ENCODE data around the gene ARHGEF39. TPM values are rescaled to one million over a fixed set of nuclear protein-coding genes. Genes with fewer than 3 reads are reported as not detected.

The ARHGEF39 gene, protein sequence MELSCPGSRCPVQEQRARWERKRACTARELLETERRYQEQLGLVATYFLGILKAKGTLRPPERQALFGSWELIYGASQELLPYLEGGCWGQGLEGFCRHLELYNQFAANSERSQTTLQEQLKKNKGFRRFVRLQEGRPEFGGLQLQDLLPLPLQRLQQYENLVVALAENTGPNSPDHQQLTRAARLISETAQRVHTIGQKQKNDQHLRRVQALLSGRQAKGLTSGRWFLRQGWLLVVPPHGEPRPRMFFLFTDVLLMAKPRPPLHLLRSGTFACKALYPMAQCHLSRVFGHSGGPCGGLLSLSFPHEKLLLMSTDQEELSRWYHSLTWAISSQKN
- 10 to 100 TPM in 3 of 5 donors, 1 to 10 TPM in 2; 6.6 to 19.7 (median 10.9) TPM for polyA plus RNA-seq (ENCODE audit: insufficient read depth in 1 of 5, insufficient read length in 5 of 5, low replicate concordance in 1 of 5)
- long read RNA-seq, donor 1, partial matches to known transcripts: 0 of 1 reads
- long read RNA-seq, donor 1, other reads (novel, unspliced or antisense): 0 of 1 reads
- long read RNA-seq, donor 2, partial matches to known transcripts: 11 of 20 reads
- long read RNA-seq, donor 2, other reads (novel, unspliced or antisense): 8 of 20 reads
- long read RNA-seq, donor 3, partial matches to known transcripts: 10 of 43 reads
- long read RNA-seq, donor 3, other reads (novel, unspliced or antisense): 31 of 43 reads
- long read RNA-seq, donor 4, partial matches to known transcripts: 0 of 1 reads
- long read RNA-seq, donor 4, other reads (novel, unspliced or antisense): 0 of 1 reads
- long read RNA-seq, donor 5, partial matches to known transcripts: 0 of 3 reads
- long read RNA-seq, donor 5, other reads (novel, unspliced or antisense): 0 of 3 reads
- long read RNA-seq, donor 6, partial matches to known transcripts: 0 of 1 reads
- long read RNA-seq, donor 6, other reads (novel, unspliced or antisense): 0 of 1 reads
- long read RNA-seq, donor 7, partial matches to known transcripts: 59 of 75 reads
- long read RNA-seq, donor 7, other reads (novel, unspliced or antisense): 16 of 75 reads
- long read RNA-seq, donor 8, partial matches to known transcripts: 0 of 1 reads
- long read RNA-seq, donor 8, other reads (novel, unspliced or antisense): 0 of 1 reads

DNA sequence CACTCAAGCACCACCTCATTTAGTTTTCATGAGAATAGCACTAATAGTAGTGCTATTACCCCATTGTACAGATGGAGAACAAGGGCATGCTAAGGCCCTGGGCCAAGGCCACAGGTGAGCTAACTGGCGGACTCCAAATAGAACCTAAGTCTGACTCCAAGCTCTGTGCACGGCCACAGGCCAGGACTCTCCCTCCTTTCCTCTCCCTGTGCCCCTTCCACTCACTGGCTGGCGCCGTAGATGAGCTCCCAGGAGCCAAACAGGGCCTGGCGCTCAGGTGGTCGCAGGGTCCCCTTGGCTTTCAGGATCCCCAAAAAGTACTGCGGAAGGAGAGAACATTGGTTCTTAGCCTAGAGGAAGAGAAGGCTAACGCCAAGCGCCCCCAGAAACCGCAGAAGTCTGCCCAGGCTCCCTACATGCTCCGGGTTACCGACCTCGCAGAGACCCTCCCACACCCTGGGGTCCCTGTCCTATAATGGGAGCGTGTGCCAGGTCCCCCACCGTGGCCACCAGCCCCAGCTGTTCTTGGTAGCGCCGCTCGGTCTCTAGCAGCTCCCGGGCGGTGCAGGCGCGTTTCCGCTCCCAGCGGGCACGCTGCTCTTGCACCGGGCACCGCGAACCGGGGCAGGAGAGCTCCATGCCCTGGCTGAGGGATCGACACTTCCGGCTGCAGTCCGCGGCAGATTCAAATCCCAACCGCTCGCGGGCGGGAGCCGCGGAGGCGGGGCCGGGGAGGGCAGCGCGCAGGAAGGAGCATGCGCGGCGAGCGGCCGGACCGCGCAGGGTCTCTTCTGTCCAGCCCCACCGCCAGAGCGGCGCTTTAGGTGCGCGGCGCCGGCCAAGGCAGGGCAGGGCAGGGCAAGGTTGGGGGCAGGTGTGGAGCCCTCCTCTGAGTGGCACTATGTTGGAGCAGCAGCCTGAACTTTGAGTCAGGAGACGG, at the start of gene ARHGEF39:
Gene ARHGEF39 (minus strand): TSS at position 665 of the 940 bp plus-strand sequence. CDS start 26 bp downstream, at position 639.
- DNase-seq: peak; percentile 78 to 83

DNA sequence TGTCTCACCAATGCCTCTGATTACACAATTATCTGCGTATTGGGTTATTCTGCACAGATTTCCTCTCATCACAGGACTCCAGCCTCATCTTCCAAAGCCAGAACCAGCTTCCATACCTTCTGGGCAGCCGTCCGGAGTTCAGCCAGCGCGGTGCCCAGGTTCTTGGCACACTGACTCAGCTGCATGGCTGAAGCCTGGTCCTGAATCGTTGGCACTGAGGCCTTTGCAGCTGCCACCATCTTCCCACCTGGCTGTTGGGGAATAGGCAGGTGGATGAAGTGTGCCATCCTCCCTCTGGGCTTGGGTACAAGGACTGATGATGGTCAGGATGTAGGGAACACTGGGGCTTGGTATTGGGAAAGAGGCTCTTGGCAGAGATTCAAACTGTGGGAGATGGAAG, 49.1 kb upstream of the ARHGEF39 start:
- no peak for DNase-seq

DNA sequence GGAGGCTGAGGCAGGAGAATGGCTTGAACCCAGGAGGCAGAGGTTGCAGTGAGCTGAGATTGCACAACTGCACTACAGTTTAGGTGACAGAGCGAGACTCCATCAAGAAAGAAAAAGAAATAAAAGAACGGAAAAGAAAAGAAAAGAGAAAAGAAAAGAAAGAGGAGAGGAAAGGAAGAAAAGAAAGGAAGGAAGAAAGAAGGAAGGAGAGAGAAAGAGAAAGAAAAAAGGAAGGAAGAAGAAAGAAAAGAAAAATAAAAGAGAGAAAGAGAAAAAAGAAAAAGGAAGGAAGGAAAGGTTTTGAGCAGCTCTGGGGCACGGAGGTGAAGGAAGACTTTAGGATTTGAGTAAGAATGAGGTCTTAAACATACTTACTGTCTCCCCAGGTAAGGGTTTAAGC, 48.6 kb upstream of the ARHGEF39 start:
- no peak for DNase-seq

DNA sequence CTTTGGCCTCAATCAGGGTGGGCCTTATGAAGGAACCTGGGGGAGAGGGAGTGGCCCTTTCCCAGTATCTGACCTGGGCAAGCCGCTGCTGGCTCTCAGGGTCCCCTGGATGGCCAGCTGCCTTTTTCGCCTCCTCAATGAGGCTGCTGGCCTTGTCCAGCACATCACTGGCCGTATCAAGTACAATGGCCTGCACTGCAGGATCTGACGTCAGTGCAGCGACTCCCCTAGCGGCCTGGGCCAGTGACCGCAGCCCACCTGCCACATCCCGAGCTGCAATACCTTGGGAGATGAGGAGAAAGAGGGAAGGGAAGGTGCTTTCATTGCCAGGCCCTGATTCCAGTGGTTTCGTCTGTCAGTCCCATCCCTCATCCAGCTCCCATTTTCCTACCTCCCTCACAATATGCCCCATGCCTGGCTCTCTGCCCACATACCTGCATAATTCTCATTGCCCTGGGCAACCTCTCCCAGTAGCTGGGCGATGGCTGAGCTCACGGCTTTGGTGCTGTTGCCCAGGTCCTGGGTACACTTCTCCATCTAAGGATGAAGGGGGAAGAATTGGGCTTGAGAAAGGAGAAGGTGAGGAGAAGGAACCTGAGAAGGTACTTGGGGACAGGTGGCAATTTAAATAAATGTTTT, 47.9 kb upstream of the ARHGEF39 start:
- DNase-seq: no peak

DNA sequence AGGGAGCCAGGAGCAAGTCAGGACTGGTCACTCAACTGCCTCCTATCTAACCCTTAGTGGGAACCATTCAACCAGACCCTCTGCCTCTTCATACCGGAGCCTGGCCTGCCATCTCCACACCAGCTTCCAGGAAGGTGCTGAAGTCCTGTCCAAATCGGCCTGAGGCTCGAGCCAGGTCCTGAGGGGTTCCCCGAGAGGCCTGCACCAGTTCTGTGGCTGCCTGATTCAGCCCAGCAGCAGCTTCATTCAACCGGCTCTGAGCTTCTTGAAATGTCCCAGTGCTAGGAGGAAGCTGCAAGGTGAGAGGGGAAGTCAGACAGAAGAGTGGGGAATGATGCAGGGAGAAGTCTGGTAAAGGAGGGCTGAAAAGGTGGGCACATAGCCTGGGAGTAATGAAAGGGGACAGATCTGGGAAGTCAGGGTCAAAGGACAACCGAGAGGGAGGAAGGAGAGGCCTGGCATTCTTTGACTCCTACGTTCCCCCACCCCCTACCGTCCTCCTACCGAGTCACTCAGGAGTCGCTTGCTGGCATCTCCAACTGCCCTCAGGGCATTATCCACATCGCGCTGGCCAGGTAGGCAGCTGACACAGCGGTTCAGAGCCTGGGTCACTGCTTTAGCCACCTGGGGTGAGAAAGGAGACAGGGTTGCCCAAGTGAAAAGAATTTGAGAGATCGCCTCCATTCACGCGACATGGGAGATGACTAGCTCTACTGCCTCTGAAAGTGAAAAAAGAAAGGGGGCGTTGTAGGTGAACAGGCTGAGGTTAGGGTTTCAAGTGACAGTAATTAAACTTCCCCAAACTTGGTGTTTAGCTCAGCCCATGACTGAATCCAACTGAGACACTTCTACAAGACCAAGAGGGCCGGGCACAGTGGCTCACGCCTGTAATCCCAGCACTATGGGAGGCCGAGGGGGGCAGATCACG, 46.8 kb upstream of the ARHGEF39 start:
- no peak for DNase-seq

DNA sequence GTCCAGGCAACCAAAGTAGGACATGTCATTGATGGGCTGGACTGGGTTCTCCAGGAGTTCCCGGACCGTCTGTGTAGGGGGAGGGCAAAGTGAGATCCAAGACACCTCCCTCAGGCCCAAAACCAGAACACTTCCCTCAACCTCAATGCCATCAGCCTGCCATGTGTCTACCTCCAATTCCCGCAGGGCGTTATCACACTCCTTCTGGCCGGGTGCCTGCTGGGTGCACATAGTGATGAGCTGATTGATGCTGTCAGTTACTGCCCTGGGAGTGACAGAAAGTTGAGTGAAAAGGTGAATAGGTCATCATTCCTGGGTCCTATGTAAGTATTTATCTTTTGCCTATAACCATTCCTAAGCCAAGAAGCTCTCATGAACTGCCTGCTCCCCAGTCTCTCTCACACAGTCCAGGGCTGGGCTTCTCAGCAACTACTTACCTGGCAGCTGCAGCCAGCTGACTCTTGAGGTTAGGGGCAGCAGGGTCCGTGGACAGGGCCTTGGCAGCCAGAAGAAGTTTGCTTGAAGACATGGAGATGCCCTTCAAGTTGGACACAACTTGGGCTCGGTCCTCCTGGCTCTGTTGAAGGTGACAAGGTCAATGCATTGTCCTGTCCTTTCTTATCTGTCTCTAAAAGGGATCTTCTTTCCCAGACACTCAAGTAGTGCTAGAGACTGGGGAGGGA, 46.0 kb upstream of the ARHGEF39 start:
- no peak for DNase-seq

DNA sequence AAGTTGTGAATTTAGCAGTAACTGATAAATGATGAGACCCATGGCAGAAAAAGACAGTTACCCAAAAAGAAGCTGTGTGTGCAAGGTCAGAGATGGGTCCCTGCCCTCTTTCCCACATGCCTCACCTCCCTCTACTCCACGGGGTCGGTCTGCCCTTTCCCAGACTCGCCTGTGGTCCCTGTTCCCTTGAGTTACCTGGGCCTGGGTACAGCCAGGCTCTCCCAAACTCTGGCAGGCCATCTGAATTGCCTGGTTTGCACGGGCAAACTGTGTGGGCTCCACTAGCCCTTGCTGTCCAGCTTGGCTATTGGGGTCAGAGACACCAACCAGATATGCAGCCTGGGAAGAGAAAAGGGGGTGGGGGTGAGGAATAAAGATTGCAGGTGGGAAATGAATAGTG, 43.2 kb upstream of the ARHGEF39 start:
- no peak for DNase-seq

DNA sequence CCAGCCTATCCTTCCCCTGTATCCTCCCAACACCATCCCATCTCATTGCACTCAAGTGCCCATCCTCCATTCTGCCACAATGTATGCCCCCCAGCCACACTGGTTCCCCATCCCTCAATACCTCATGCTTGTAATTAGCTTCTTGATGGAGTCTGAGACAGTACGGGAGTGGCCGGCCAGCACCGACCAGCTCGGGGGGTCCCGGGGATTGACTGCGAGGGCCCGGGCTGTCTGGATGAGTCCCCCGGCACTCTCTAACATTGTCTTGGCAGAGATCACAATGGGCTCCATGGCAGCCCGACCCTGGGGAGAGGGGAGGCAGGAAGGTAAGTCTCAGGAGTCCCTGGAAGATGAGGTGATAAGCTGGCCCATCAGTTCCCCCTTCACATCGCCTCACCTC, 42.0 kb upstream of the ARHGEF39 start:
- no peak for DNase-seq

DNA sequence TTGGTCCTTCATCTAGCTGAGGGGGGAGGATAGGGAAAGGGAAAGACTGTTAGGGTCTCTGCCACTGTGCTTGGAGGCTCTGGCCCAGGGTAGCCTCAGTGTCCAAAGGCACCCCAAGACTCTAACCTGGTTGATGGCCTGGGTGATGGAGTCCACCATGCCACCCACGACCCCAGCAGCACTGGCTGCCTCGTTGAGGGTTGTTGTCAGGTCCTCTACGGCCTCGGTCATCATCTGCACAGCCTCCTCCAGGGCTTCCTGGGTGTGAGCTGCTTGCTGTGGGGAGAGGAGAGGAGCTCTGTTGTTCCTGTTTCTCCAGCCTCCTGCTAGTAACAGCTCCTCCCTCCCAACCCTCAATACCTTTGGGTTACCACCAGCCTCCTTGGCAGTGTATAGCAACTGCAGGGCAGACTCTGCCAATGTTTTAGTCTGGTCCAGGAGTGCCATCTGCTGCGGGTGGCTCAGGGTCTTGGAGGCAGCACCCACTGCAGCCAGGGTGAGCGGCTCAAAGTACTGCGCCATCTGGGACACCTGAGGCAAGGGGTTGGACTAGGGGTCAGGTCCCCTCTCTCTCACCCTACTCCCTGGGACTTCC, 40.9 kb upstream of the ARHGEF39 start:
- no peak for DNase-seq

DNA sequence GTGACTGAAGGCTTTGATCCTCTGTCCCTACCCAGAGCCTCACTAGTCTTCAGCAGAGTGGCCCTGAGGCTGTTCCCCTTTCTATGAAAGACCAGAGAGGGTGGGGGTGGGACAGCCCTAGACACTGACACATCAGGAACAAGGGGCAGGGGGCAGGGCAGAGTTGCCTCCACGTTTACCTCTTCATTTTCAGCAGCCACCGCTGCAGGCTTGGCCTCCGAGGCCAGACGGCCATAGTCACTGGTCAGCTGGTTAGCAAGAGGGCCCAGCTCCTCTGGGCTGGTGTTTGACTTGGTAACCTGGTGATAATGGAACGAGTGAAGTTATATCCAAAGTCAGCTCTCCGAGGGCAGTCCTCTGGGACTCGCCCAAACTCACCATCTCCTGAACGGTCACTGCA, 40.4 kb upstream of the ARHGEF39 start:
- DNase-seq: no peak

DNA sequence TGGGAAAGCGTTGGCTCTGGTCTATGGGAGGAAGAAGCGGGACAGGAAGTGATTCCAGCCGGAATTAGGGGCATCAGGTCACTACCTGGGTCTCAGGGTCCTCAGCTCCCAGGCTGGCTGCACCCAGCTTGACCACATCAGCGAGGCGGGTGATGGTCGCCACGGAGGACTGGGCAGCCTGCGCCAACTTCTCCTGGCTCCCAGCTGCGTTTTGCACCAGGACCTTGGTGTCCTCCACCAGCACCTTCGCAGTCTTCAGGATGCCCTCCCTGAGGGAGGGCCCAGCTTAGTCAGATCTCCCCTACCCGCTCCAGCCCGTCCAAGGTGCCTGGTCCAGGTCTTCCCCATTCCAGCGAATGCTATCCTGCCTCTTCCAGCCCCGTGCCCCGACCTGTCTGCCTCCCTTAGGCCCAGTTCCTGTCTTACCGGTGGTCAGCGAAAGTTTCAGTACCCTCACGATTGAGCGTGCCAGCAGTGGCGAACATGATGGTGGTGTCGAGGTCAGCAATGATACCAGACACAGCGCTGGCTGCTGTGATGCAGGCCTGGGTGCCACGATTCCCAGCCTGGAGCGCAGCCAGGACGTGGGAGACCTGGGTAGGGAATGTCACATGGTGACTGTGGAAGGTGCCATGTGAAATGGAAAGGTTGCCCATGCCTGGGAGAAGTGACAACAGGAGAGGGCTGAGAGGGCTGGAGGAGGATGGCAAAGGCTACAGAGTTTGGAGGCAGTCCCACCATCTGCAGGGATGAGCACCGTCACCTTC, 39.1 kb upstream of the ARHGEF39 start:
- no peak for DNase-seq

DNA sequence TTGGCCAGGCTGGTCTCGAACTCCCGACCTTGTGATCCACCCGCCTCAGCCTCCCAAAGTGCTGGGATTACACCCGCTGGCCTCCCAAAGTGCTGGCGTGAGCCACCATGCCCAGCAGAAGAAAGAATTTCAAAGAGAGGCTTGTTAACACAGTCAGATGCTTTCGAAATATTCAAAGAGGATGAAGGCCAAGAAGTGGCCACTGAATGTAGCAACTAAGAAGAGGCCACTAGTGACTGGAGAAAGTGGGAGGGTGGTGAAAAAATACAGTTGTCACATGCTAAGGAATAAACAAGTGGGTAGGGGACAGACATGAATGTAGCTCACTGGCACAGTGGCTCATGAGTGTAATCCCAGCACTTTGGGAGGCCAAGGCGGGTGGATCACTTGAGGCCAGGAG, 37.7 kb upstream of the ARHGEF39 start:
- no peak for DNase-seq

DNA sequence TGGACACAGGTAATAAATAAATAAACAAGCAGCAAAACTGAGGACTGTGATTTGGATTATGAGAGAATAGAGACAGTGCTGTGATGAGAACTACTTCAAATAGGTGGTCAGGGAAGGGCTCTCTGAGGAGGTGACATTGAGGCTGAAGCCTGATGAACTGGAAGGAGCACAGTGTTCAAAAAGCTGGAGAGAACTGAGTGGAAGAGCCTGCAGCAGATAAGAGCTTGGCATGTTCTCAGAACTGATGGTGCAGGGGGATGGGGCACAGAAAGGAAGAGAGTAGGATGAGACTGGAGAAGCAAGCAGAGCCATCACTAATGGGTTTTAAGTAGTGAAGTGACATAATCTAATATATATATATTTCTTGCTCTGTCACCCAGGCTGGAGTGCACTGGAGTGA, 35.9 kb upstream of the ARHGEF39 start:
- DNase-seq: no peak

DNA sequence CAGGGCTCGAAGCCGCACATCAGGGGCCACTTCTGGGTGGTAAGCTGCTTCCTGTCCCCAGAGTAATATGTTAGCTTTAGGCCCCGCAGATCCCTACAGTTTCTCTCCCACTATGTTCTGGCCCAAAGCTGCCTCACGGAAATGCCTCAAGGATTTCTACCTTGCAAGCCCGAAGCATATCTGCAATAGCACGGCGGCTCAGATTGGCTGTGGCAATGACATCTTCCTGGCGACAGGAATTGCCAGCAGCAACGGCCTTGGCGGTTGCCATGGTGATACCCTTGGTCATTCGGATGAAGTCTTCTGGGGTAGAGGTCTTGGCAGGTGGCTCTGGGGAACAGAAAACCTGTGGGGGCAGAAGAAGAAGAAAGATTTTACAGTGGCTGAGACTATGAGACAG, 35.0 kb upstream of the ARHGEF39 start:
- no peak for DNase-seq

DNA sequence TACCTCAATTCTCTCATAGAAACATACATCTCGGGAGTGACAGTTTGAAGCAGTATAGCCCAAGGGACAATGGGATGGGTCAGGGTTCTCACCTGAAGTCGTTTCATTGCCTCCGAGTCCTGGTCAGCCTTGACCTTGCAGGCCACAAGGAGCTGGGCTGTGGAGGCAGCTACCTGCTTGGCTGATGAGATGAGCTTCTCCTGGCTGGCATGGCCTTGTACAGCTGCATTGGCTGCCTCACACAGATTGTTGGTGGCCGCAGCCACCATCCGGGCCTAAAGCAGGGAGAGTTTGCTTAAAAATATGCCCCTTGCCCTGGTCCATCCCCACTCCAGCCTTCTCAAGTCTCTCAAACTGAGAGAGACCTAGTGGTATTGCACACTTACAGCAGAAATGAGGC, 33.2 kb upstream of the ARHGEF39 start:
- no peak for DNase-seq

DNA sequence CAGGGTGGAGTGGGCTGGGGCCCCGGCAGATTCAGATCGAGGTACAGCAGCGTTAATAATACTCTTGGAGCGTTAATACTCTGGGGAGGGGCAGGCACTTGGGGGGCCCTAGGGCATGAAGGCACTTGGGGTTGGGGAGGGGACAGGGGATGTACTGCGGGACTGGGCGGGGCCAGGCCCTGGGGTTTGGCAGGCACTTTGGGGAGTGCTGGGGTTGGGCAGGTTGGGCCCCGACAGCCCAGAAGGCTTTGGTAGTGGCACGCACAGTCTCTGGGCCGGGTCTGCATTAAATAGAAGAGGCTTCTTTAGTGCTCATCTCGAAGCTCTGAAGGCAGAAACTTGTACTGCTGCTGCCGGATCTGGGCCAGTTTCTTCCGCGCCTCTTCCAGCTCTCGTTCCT, 32.5 kb upstream of the ARHGEF39 start:
- no peak for DNase-seq

DNA sequence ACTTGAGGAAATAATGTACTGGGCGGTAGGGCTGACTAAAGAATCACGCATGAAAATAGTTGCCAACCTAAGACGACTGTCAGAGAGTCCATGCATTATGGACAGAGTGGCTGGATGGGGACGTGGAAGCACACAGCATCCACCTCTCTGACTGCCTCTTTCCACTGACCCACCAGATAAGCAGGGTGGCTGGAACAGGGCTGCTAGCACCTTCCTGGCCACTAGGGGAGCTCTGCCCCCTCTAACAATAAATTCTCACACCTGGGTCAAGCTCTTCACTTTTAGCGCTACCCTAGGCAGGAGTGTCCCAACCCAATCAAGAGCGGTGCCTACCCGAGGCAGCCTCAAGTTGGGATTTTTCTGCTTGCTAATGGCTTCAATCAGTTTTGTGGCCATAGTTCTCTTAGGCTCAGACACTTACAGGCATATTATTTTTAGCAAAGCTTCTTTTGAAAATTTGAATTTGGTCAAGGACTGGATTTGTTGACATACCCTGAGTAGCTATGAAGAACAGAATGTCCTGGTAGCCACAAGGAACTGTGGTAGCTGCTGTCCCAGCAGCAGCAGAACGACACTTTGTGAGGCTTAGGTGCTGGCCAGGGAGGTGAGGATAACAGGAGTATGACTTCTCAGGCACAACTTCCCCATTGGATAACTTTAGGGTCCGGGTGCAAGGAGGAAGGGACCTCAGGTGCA, 31.7 kb upstream of the ARHGEF39 start:
- DNase-seq: no peak

Data from right lung (tissue), 10 donors.